Measurements from ENCODE around the gene LGR4. TPM values are rescaled to one million over a fixed set of nuclear protein-coding genes. Genes with fewer than 3 reads are reported as not detected.
A peak's percentile ranks its signal among the peaks of the same experiment; 100 is the strongest.

Gene LGR4
- total and polyA plus RNA-seq, 11 donors: 7.4 to 39.1 (median 28.3) TPM

GRCh38 chr11:27409742-27410141 lies 62.8 kb downstream of the LGR4 start:
- intact Hi-C loops (cut with DNase I): no loop called here
- Histone ChIP-seq H3K36me3 (no peaks in the 10 kb centered on the region), H3K4me3 (no peak overlapping the region), H3K4me1 (peaks cover 0 to 45% (median 7%) of the 10 kb centered on the region in 12 donors), H3K27me3 (no peaks in the 10 kb centered on the region), H3K9me3 (no peaks in the 10 kb centered on the region), H3K27ac (peak overlapping the region in 2 of 12 donors; percentile 37 to 49)
- 73 to 87% (median 77%) methylated on average over 2 of the region's 2 CpGs for WGBS, 4 donors
- ATAC-seq: peak in 1 of 4 donors; percentile 15
- no peak for TF ChIP-seq POLR2A (IDR thresholded peaks at IDR 0.05)
- TF ChIP-seq, protein P1, sequence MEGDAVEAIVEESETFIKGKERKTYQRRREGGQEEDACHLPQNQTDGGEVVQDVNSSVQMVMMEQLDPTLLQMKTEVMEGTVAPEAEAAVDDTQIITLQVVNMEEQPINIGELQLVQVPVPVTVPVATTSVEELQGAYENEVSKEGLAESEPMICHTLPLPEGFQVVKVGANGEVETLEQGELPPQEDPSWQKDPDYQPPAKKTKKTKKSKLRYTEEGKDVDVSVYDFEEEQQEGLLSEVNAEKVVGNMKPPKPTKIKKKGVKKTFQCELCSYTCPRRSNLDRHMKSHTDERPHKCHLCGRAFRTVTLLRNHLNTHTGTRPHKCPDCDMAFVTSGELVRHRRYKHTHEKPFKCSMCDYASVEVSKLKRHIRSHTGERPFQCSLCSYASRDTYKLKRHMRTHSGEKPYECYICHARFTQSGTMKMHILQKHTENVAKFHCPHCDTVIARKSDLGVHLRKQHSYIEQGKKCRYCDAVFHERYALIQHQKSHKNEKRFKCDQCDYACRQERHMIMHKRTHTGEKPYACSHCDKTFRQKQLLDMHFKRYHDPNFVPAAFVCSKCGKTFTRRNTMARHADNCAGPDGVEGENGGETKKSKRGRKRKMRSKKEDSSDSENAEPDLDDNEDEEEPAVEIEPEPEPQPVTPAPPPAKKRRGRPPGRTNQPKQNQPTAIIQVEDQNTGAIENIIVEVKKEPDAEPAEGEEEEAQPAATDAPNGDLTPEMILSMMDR (IDR thresholded peaks at IDR 0.05): no peak
- no peak for DNase-seq

GRCh38 chr11:27409049-27409448 lies 63.5 kb downstream of the LGR4 start:
- intact Hi-C loops (cut with DNase I): no loop called here
- Histone ChIP-seq H3K36me3 (no peaks in the 10 kb centered on the region), H3K9me3 (no peaks in the 10 kb centered on the region), H3K4me1 (peaks cover 0 to 52% (median 7%) of the 10 kb centered on the region in 12 donors), H3K27me3 (no peaks in the 10 kb centered on the region), H3K4me3 (no peak overlapping the region), H3K27ac (peak overlapping the region in 5 of 12 donors; percentile 6 to 49 (median 15))
- ATAC-seq: peak in 1 of 4 donors; percentile 49
- TF ChIP-seq, protein P1 (IDR thresholded peaks at IDR 0.05): no peak
- no peak for TF ChIP-seq POLR2A (IDR thresholded peaks at IDR 0.05)
- no peak for DNase-seq

DNA sequence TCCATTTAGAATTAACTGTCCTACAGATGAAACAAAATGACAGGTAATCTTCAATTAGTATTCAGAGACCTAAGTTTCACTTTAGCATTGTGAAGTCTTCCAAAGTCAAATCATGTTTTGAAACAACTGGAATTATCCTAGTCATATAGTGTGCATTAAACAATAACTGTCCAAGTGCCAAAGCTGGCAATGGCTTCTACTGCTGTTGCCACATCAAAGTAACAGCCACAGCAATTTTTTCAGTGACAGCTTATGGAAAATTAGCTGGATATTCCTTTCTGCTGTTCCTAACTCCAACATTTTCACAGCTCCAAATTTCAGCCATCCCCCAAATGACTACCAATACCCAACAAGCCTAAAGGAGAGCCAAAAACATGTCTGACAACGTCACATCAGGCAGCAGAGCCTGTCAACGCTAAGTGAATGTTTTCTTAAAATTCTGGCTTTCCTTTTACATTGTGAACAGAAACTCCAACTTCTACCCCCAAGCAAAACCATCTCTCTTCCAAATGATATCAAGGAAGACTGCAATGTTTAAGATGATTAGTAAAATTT lies 64.3 kb downstream of the LGR4 start:
- peak overlapping the region in 2 of 12 donors; percentile 13 to 49 for H3K27ac ChIP-seq
- WGBS, 4 donors: 77 to 88% (median 81%) methylated on average over 2 of the region's 2 CpGs

GRCh38 chr11:27406498-27407354 lies 65.9 kb downstream of the LGR4 start:
- TF ChIP-seq POLR2A (IDR thresholded peaks at IDR 0.05): no peak
- TF ChIP-seq, protein P1 (IDR thresholded peaks at IDR 0.05): no peak
- DNase-seq (no peak), ATAC-seq (peak in 3 of 4 donors; percentile 56 to 67 (median 66))
- H3K9me3 ChIP-seq: no peaks in the 10 kb centered on the region
- peak overlapping the region in 5 of 12 donors; percentile 30 to 72 (median 52) for H3K27ac ChIP-seq
- no peak overlapping the region for H3K4me3 ChIP-seq
- intact Hi-C loops (cut with DNase I): no loop called here
- no peaks in the 10 kb centered on the region for H3K27me3 ChIP-seq
- no peaks in the 10 kb centered on the region for H3K36me3 ChIP-seq
- 58 to 74% (median 65%) methylated on average over 3 of the region's 3 CpGs for WGBS, 4 donors
- peaks cover 0 to 54% (median 7%) of the 10 kb centered on the region in 12 donors for H3K4me1 ChIP-seq

More for the DNA sequence above, 64.3 kb downstream of the LGR4 start:
- intact Hi-C loops (cut with DNase I): no loop called here
- TF ChIP-seq POLR2A (IDR thresholded peaks at IDR 0.05): no peak
- TF ChIP-seq, protein P1 (IDR thresholded peaks at IDR 0.05): no peak
- Histone ChIP-seq H3K4me3 (no peak overlapping the region), H3K4me1 (peaks cover 0 to 54% (median 7%) of the 10 kb centered on the region in 12 donors), H3K36me3 (no peaks in the 10 kb centered on the region), H3K9me3 (no peaks in the 10 kb centered on the region), H3K27me3 (no peaks in the 10 kb centered on the region)
- DNase-seq (no peak), ATAC-seq (no peak)

All from heart left ventricle (tissue), 16 donors.